Ovary (tissue), 9 donors: Measurements from ENCODE around the gene NLGN1. TPM values are rescaled to one million over a fixed set of nuclear protein-coding genes. Genes with fewer than 3 reads are reported as not detected.
"Not testable (repeated sequence)": the region's sequence is repeated elsewhere in the genome, so short reads cannot be mapped to it uniquely, and the experiment has no call there.

ENCODE experiments used
- DNase-seq, 5 donors: peaks; one replicate each; pipeline ENCODE4 v3.0.0-alpha.2; 2019 to 2020
- H3K27ac ChIP-seq, 2 donors: fragments of 200-600 bp; one replicate each; pipeline versions ENCODE4 v1.5.1 to v1.8.0; 2019 to 2022
- H3K27me3 ChIP-seq: fragments of 200-600 bp; one replicate; pipeline ENCODE4 v1.8.0; 2022
- H3K36me3 ChIP-seq: fragments of 200-600 bp; sonication (generic); one replicate; pipeline ENCODE4 v1.5.1; 2019
- H3K4me1 ChIP-seq: one replicate; pipeline ENCODE4 v1.8.1; 2013; ENCODE audit warnings: mild to moderate bottlenecking, moderate library complexity; ENCODE audit not compliant: insufficient read depth
- H3K4me3 ChIP-seq: fragments of 200-600 bp; sonication (generic); one replicate; pipeline ENCODE4 v1.5.1; 2017
- H3K9me3 ChIP-seq, 2 donors: fragments of 200-600 bp in 1 of 2; sonication (generic) in 1 of 2; one replicate each; pipeline versions ENCODE4 v1.5.1 to v1.8.1; 2013 to 2019; ENCODE audit warnings: mild to moderate bottlenecking in 1 of 2, moderate library complexity in 1 of 2
- CTCF ChIP-seq, 3 donors: fragments of 450-650 bp in 2 of 3; fragments of 200-600 bp in 1 of 3; IDR thresholded peaks; one replicate each; pipeline versions ENCODE4 v1.5.1 to v1.8.0; 2016 to 2022; ENCODE audit warnings: antibody characterized with exemption in 3 of 3, mild to moderate bottlenecking in 1 of 3
- EP300 ChIP-seq: sonication (generic); formaldehyde crosslinking; IDR thresholded peaks from one replicate; pipeline ENCODE4 v1.6.1; 2017; ENCODE audit warnings: antibody characterized with exemption
- POLR2A ChIP-seq: fragments of 450-650 bp; IDR thresholded peaks from one replicate; pipeline ENCODE4 v1.6.1; 2017; ENCODE audit warnings: antibody characterized with exemption, mild to moderate bottlenecking, moderate library complexity
- WGBS, 3 donors: extraction: QIAGEN DNeasy Blood & Tissue Kit in 1 of 3; methylation state at CpG; one replicate each; pipeline versions ENCODE4 v1.1.5 to v1.1.7; 2013 to 2017; 5-methylcytosine and 5-hydroxymethylcytosine counted together
- intact Hi-C, 4 donors: fragments of 100-400 bp; cut with DNase I; formaldehyde crosslinking; loops; one replicate each; pipeline versions ENCODE4 v1.11.0 to v1.15.1; 2022 to 2023
- polyA plus RNA-seq, 2 donors: library from polyadenylated mRNA; stranded (reverse); fragments of 200-250 nt in 1 of 2; fragments of 350-450 nt in 1 of 2; fragmentation: Illumina TruSeq in 1 of 2; extraction: RNeasy Lipid Tissue Mini Kit (QIAGEN cat#74804) in 1 of 2; gene quantifications; one replicate each; pipeline ENCODE4 v1.2.3, GENCODE V29; 2013 to 2014
- total RNA-seq, 7 donors: library from RNA; depleted of rRNA in 2 of 7; stranded (reverse); fragments of >200 nt in 2 of 7; fragmentation: NEBNext Ultra II Directional in 3 of 7; extraction: Animal tissue kit (Norgen Biotek cat#: 25700) in 3 of 7; gene quantifications; one replicate each; pipeline versions ENCODE4 v1.1.0 to v1.2.4, GENCODE V29; 2016 to 2023
- donor health status: DM: no; HTN: no; CAD: no; lungs with moderate emphysema.
- donor health status: DM: no; HTN: no; CAD: no.
- donor health status: Bipolar disorder and iron deficiency.
- donor health status: DM: yes; HTN: yes; CAD: no.
- donor health status: DM: no; HTN: no; CAD: no.
- donor health status: DM: yes; HTN: yes; CAD: no.

NLGN1 gene
- total and polyA plus RNA-seq, 9 donors = 1.2 to 7.7 (median 4.6) TPM

GRCh38 chr3:174206607-174207192 lies 809.2 kb downstream of the NLGN1 start:
- DNase-seq = no peak
- no peaks in the 10 kb centered on the region for H3K36me3 ChIP-seq
- no peaks in the 10 kb centered on the region for H3K27me3 ChIP-seq
- intact Hi-C loops = no loop called here
- TF ChIP-seq EP300 (no peak), POLR2A (no peak), CTCF (IDR thresholded peaks at IDR 0.05) (no peak)
- no peak overlapping the region for H3K4me3 ChIP-seq
- no peaks in the 10 kb centered on the region for H3K4me1 ChIP-seq
- no peak overlapping the region for H3K27ac ChIP-seq
- WGBS, 3 donors = 68 to 73% (median 70%) methylated on average over 4 of the region's 4 CpGs
- H3K9me3 ChIP-seq = no peaks in the 10 kb centered on the region

GRCh38 chr3:174208161-174208560 lies 810.6 kb downstream of the NLGN1 start:
- no peaks in the 10 kb centered on the region for H3K4me1 ChIP-seq
- TF ChIP-seq POLR2A (no peak), EP300 (no peak), CTCF (IDR thresholded peaks at IDR 0.05) (no peak)
- H3K27ac ChIP-seq = no peak overlapping the region
- no peak for DNase-seq
- H3K27me3 ChIP-seq = no peaks in the 10 kb centered on the region
- H3K9me3 ChIP-seq = no peaks in the 10 kb centered on the region
- H3K36me3 ChIP-seq = no peaks in the 10 kb centered on the region
- intact Hi-C loops = no loop called here
- WGBS, 3 donors = 77 to 83% (median 81%) methylated on average over 2 of the region's 2 CpGs
- H3K4me3 ChIP-seq = no peak overlapping the region

- 98 to 99% (median 99%) methylated on average over 17 to 23 of the region's 24 CpGs for WGBS, 3 donors
Measured at GRCh38 chr3:174211896-174212295, 814.4 kb downstream of the NLGN1 start.

GRCh38 chr3:174215456-174215855 lies 817.9 kb downstream of the NLGN1 start:
- no peak overlapping the region for H3K4me3 ChIP-seq
- H3K9me3 ChIP-seq = no peaks in the 10 kb centered on the region
- no peaks in the 10 kb centered on the region for H3K4me1 ChIP-seq
- intact Hi-C loops = no loop called here
- no peaks in the 10 kb centered on the region for H3K27me3 ChIP-seq
- H3K27ac ChIP-seq = no peak overlapping the region
- H3K36me3 ChIP-seq = no peaks in the 10 kb centered on the region
- WGBS, 3 donors = 80 to 90% (median 88%) methylated on average over 5 of the region's 5 CpGs
- no peak for DNase-seq
- TF ChIP-seq CTCF (IDR thresholded peaks at IDR 0.05) (no peak), EP300 (no peak), POLR2A (no peak)

More at GRCh38 chr3:174211896-174212295, 814.4 kb downstream of the NLGN1 start:
- H3K27me3 ChIP-seq, H3K4me3 ChIP-seq, H3K36me3 ChIP-seq, H3K27ac ChIP-seq, intact Hi-C loops, DNase-seq, H3K4me1 ChIP-seq, H3K9me3 ChIP-seq: not testable (repeated sequence)

- Histone ChIP-seq H3K4me3 (no peak overlapping the region), H3K27me3 (no peaks in the 10 kb centered on the region), H3K36me3 (no peaks in the 10 kb centered on the region), H3K4me1 (no peaks in the 10 kb centered on the region), H3K27ac (no peak overlapping the region), H3K9me3 (no peaks in the 10 kb centered on the region)
- intact Hi-C loops = no loop called here
- DNase-seq = no peak
- TF ChIP-seq POLR2A (no peak), EP300 (no peak), CTCF (IDR thresholded peaks at IDR 0.05) (no peak)
- WGBS, 3 donors = 93 to 96% (median 95%) methylated on average over 2 of the region's 2 CpGs
Measured at GRCh38 chr3:174216019-174216418, 818.5 kb downstream of the NLGN1 start.
